ENCODE measurements around the gene DYNC2H1. TPM values are rescaled to one million over a fixed set of nuclear protein-coding genes. Genes with fewer than 3 reads are reported as not detected.

DYNC2H1 gene
- total RNA-seq, 1 donor from 2014 or later = 8.5 TPM

- peak; percentile 1 for DNase-seq
Observed at GRCh38 chr11:103147627-103148026, 38.4 kb downstream of the DYNC2H1 start.

GRCh38 chr11:103157542-103157941, 48.3 kb downstream of the DYNC2H1 start:
- DNase-seq = no peak

- DNase-seq = no peak
Observed at GRCh38 chr11:103164093-103164796, 55.0 kb downstream of the DYNC2H1 start.

- DNase-seq = no peak
Observed at GRCh38 chr11:103167166-103167565, 57.9 kb downstream of the DYNC2H1 start.

GRCh38 chr11:103170865-103171264, 61.6 kb downstream of the DYNC2H1 start:
- DNase-seq = no peak

- DNase-seq = no peak
Observed at GRCh38 chr11:103175461-103176129, 66.4 kb downstream of the DYNC2H1 start.

GRCh38 chr11:103183981-103184611, 74.9 kb downstream of the DYNC2H1 start:
- no peak for DNase-seq

GRCh38 chr11:103202048-103202651, 92.9 kb downstream of the DYNC2H1 start:
- peak; percentile 67 for DNase-seq

GRCh38 chr11:103210543-103210942, 101.3 kb downstream of the DYNC2H1 start:
- no peak for DNase-seq

- DNase-seq = no peak
Observed at GRCh38 chr11:103215812-103216211, 106.6 kb downstream of the DYNC2H1 start.

GRCh38 chr11:103220133-103220532, 110.9 kb downstream of the DYNC2H1 start:
- no peak for DNase-seq

- DNase-seq = no peak
Observed at GRCh38 chr11:103222806-103223205, 113.6 kb downstream of the DYNC2H1 start.

GRCh38 chr11:103228807-103229206, 119.6 kb downstream of the DYNC2H1 start:
- DNase-seq = no peak

- no peak for DNase-seq
Observed at GRCh38 chr11:103234974-103235373, 125.7 kb downstream of the DYNC2H1 start.

- DNase-seq = no peak
Observed at GRCh38 chr11:103241574-103241973, 132.3 kb downstream of the DYNC2H1 start.

- DNase-seq = no peak
Observed at GRCh38 chr11:103254123-103254522, 144.9 kb downstream of the DYNC2H1 start.

GRCh38 chr11:103257360-103257759, 148.1 kb downstream of the DYNC2H1 start:
- DNase-seq = peak; percentile 74

GRCh38 chr11:103266167-103266831, 157.1 kb downstream of the DYNC2H1 start:
- DNase-seq = no peak

GRCh38 chr11:103272876-103273275, 163.7 kb downstream of the DYNC2H1 start:
- DNase-seq = no peak

- DNase-seq = no peak
Observed at GRCh38 chr11:103274025-103274424, 164.8 kb downstream of the DYNC2H1 start.

GRCh38 chr11:103279821-103280220, 170.6 kb downstream of the DYNC2H1 start:
- DNase-seq = no peak

GRCh38 chr11:103281301-103281700, 172.1 kb downstream of the DYNC2H1 start:
- no peak for DNase-seq

- DNase-seq = no peak
Observed at GRCh38 chr11:103284260-103284659, 175.0 kb downstream of the DYNC2H1 start.
